Loucy (cell line): ENCODE measurements around the gene HMCN1.
"Not testable (repeated sequence)": the region's sequence is repeated elsewhere in the genome, so short reads cannot be mapped to it uniquely, and the experiment has no call there.

Experiments
- H2AFZ ChIP-seq: fragments of 200-600 bp; sonication (generic); 2 replicates; pipeline ENCODE4 v1.6.0; 2016; ENCODE audit warnings: antibody characterized with exemption, mild to moderate bottlenecking, low read length, moderate library complexity
- H3F3A ChIP-seq: fragments of 200-600 bp; 2 replicates; pipeline ENCODE4 v1.6.0; 2016; ENCODE audit warnings: antibody characterized with exemption, low read depth, mild to moderate bottlenecking
- H3K27me3 ChIP-seq: fragments of 200-600 bp; sonication (generic); 2 replicates; pipeline ENCODE4 v1.6.1; 2014; ENCODE audit warnings: low read length, mild to moderate bottlenecking; ENCODE audit not compliant: insufficient read depth, poor library complexity, severe bottlenecking
- H3K36me3 ChIP-seq: fragments of 200-600 bp; sonication (generic); 2 replicates; pipeline ENCODE4 v1.6.1; 2016; ENCODE audit warnings: low read length; ENCODE audit not compliant: insufficient read depth
- H3K4me1 ChIP-seq: fragments of 200-600 bp; sonication (generic); 2 replicates; pipeline ENCODE4 v1.5.1; 2014; ENCODE audit warnings: low read length, mild to moderate bottlenecking; ENCODE audit not compliant: insufficient read depth, poor library complexity, severe bottlenecking
- H3K4me2 ChIP-seq: fragments of 200-600 bp; sonication (generic); 2 replicates; pipeline ENCODE4 v1.6.0; 2014; ENCODE audit warnings: antibody characterized with exemption, low read length, low read depth, mild to moderate bottlenecking; ENCODE audit not compliant: poor library complexity, severe bottlenecking
- H3K4me3 ChIP-seq: fragments of 200-600 bp; sonication (generic); 2 replicates; pipeline ENCODE4 v1.5.1; 2014; ENCODE audit warnings: low read length, mild to moderate bottlenecking, mixed read lengths; ENCODE audit not compliant: poor library complexity, severe bottlenecking
- H3K79me2 ChIP-seq: fragments of 200-600 bp; sonication (generic); 2 replicates; pipeline ENCODE4 v1.6.1; 2014; ENCODE audit warnings: low read length; ENCODE audit not compliant: insufficient read depth
- H3K9ac ChIP-seq: fragments of 200-600 bp; sonication (generic); 2 replicates; pipeline ENCODE4 v1.6.0; 2014; ENCODE audit warnings: mild to moderate bottlenecking, low read depth, low read length, moderate library complexity; ENCODE audit not compliant: poor library complexity, severe bottlenecking
- H3K9me2 ChIP-seq: fragments of 200-600 bp; sonication (generic); replicated peaks from 2 replicates; pipeline ENCODE4 v1.6.1; 2016; ENCODE audit warnings: low read depth, low read length, mixed read lengths
- H3K9me3 ChIP-seq: fragments of 200-600 bp; sonication (generic); 2 replicates; pipeline ENCODE4 v1.6.1; 2014; ENCODE audit warnings: mild to moderate bottlenecking, antibody characterized with exemption, low read length, low read depth; ENCODE audit not compliant: insufficient read depth
- H4K20me1 ChIP-seq: fragments of 200-600 bp; sonication (generic); 2 replicates; pipeline ENCODE4 v1.6.0; 2014; ENCODE audit warnings: antibody characterized with exemption, low read length, mild to moderate bottlenecking; ENCODE audit not compliant: insufficient read depth, poor library complexity, severe bottlenecking
- CTCF ChIP-seq: fragments of 200-600 bp; sonication (generic); conservative IDR thresholded peaks from 2 replicates; pipeline ENCODE4 v1.5.1; 2014; ENCODE audit warnings: mild to moderate bottlenecking, antibody characterized with exemption, low read length
- EZH2phosphoT487 ChIP-seq: fragments of 200-600 bp; IDR thresholded peaks from 2 replicates; pipeline ENCODE4 v1.6.1; 2018; ENCODE audit warnings: antibody characterized with exemption, mild to moderate bottlenecking, moderate library complexity, borderline replicate concordance

HMCN1 gene

GRCh38 chr1:185880779-185881333 lies 146.7 kb downstream of the HMCN1 start:
- no peak for TF ChIP-seq CTCF

GRCh38 chr1:185886046-185886445 lies 151.9 kb downstream of the HMCN1 start:
- Histone ChIP-seq H3K9ac (no peak overlapping the region), H3K9me2 (no peaks in the 10 kb centered on the region), H3K79me2 (no peaks in the 10 kb centered on the region), H3K4me2 (no peak overlapping the region), H3K4me1 (no peaks in the 10 kb centered on the region), H3K27me3 (no peaks in the 10 kb centered on the region), H3K9me3 (no peaks in the 10 kb centered on the region), H3F3A (no peaks in the 10 kb centered on the region), H3K4me3 (no peak overlapping the region), H4K20me1 (no peaks in the 10 kb centered on the region), H3K36me3 (no peaks in the 10 kb centered on the region), H2AFZ (no peak overlapping the region)
- TF ChIP-seq EZH2phosphoT487 (no peak), CTCF (no peak)

More at GRCh38 chr1:185880779-185881333, 146.7 kb downstream of the HMCN1 start:
- Histone ChIP-seq H3K36me3 (no peaks in the 10 kb centered on the region), H4K20me1 (no peaks in the 10 kb centered on the region), H3K9me3 (no peaks in the 10 kb centered on the region), H3K4me2 (no peak overlapping the region), H3K4me1 (no peaks in the 10 kb centered on the region), H3K79me2 (no peaks in the 10 kb centered on the region), H3K4me3 (no peak overlapping the region), H2AFZ (no peak overlapping the region), H3K9ac (no peak overlapping the region), H3K27me3 (no peaks in the 10 kb centered on the region), H3F3A (no peaks in the 10 kb centered on the region), H3K9me2 (no peaks in the 10 kb centered on the region)

GRCh38 chr1:185886671-185887070 lies 152.5 kb downstream of the HMCN1 start:
- Histone ChIP-seq H2AFZ (no peak overlapping the region), H3K4me1 (no peaks in the 10 kb centered on the region), H3K27me3 (no peaks in the 10 kb centered on the region), H3K9ac (no peak overlapping the region), H3K9me3 (no peaks in the 10 kb centered on the region), H3K79me2 (no peaks in the 10 kb centered on the region), H4K20me1 (no peaks in the 10 kb centered on the region), H3K4me2 (no peak overlapping the region), H3K9me2 (no peaks in the 10 kb centered on the region), H3F3A (no peaks in the 10 kb centered on the region), H3K4me3 (no peak overlapping the region), H3K36me3 (no peaks in the 10 kb centered on the region)
- TF ChIP-seq CTCF: no peak
- TF ChIP-seq EZH2phosphoT487: no peak

GRCh38 chr1:185892831-185893403 lies 158.7 kb downstream of the HMCN1 start:
- H2AFZ ChIP-seq, H3K27me3 ChIP-seq, H4K20me1 ChIP-seq, H3K4me3 ChIP-seq, H3K9me2 ChIP-seq, H3K9me3 ChIP-seq, H3K36me3 ChIP-seq, H3F3A ChIP-seq, H3K4me2 ChIP-seq, H3K79me2 ChIP-seq, H3K4me1 ChIP-seq, H3K9ac ChIP-seq: not testable (repeated sequence)
